Measurements from ENCODE around the gene DIDO1. TPM values are rescaled to one million over a fixed set of nuclear protein-coding genes. Genes with fewer than 3 reads are reported as not detected.

Gene DIDO1
- total and polyA plus RNA-seq, 2 of the 4 experiments (the other 2 are of a cell fraction) = 21.8 to 28.1 TPM

GRCh38 chr20:62940875-62941274, 14.6 kb upstream of the DIDO1 start:
- dilution Hi-C loops (cut with HindIII; ENCODE audit: low sequenced_read_pairs, unreplicated experiment) = no loop called here
- POLR2A ChIA-PET (ENCODE audit: unreplicated experiment) = no interaction called here
- peaks cover 49% of the 10 kb centered on the region for H4K20me1 ChIP-seq (ENCODE audit: insufficient read depth, low read length)

More at GRCh38 chr20:62940875-62941274, 14.6 kb upstream of the DIDO1 start:
- in situ Hi-C loops (cut with MboI; ENCODE audit: low sequenced_read_pairs) (no loop called here), intact Hi-C loops (cut with micrococcal nuclease) (no loop called here)
- no peak overlapping the region for H3K27ac ChIP-seq (ENCODE audit: insufficient read depth, low read length)
- peaks cover 31% of the 10 kb centered on the region for H3K36me3 ChIP-seq (ENCODE audit: control insufficient read depth, insufficient read depth, low read length)
- no peak overlapping the region for H4K5ac ChIP-seq (ENCODE audit: low read depth, low read length)
- H3K56ac ChIP-seq (ENCODE audit: extremely low read depth, insufficient read depth, low read length) = no peak overlapping the region
- H2AFZ ChIP-seq (replicated peaks; ENCODE audit: low read length, poor library complexity) = no peak overlapping the region
- no peak overlapping the region for H2BK20ac ChIP-seq (ENCODE audit: low read depth, low read length)
- no peak overlapping the region for H3K23ac ChIP-seq (ENCODE audit: low read depth, low read length)
- 97% methylated on average over 6 of the region's 8 CpGs; no CpG with 5 or more reads in 1 of the 2 experiments for WGBS, 2 experiments (ENCODE audit: extremely low coverage in 2 of 2, insufficient read length in 1 of 2)
- peaks cover 16 to 72% of the 10 kb centered on the region in 2 experiments for H3K79me1 ChIP-seq (ENCODE audit: low read depth in 1 of 2, low read length in 2 of 2)
- no peak overlapping the region for H3K4me2 ChIP-seq (ENCODE audit: low read depth, low read length)
- TF ChIP-seq POLR2A (IDR thresholded peaks at IDR 0.05; ENCODE audit: low read depth, low read length) (no peak), CTCF (conservative IDR thresholded peaks at IDR 0.05; ENCODE audit: low read depth, low read length) (no peak), FOS (IDR thresholded peaks at IDR 0.05; ENCODE audit: low read depth, low read length) (no peak), MAZ (IDR thresholded peaks at IDR 0.05; ENCODE audit: borderline replicate concordance, low read depth, low read length) (no peak), CHD1 (IDR thresholded peaks at IDR 0.05; ENCODE audit: low read depth, low read length) (no peak), MXI1 (IDR thresholded peaks at IDR 0.05; ENCODE audit: borderline replicate concordance, low read depth, low read length) (no peak), MAFK (IDR thresholded peaks at IDR 0.05; ENCODE audit: low read depth, low read length) (no peak), RCOR1 (IDR thresholded peaks at IDR 0.05; ENCODE audit: insufficient replicate concordance, low read length) (no peak), NFE2L2 (IDR thresholded peaks at IDR 0.05; ENCODE audit: low read depth, low read length) (no peak), RFX5 (IDR thresholded peaks at IDR 0.05; ENCODE audit: low read depth, low read length) (no peak), SMC3 (IDR thresholded peaks at IDR 0.05; ENCODE audit: low read depth, low read length) (no peak), CEBPB (IDR thresholded peaks at IDR 0.05; ENCODE audit: low read depth, low read length) (no peak), BHLHE40 (IDR thresholded peaks at IDR 0.05; ENCODE audit: low read depth, low read length) (no peak), RAD21 (IDR thresholded peaks at IDR 0.05; ENCODE audit: low read length) (no peak)
- TF ChIP-seq, protein P1, sequence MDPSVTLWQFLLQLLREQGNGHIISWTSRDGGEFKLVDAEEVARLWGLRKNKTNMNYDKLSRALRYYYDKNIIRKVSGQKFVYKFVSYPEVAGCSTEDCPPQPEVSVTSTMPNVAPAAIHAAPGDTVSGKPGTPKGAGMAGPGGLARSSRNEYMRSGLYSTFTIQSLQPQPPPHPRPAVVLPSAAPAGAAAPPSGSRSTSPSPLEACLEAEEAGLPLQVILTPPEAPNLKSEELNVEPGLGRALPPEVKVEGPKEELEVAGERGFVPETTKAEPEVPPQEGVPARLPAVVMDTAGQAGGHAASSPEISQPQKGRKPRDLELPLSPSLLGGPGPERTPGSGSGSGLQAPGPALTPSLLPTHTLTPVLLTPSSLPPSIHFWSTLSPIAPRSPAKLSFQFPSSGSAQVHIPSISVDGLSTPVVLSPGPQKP (IDR thresholded peaks at IDR 0.05; ENCODE audit: borderline replicate concordance, low read depth, low read length) = no peak
- TF ChIP-seq, protein P2, sequence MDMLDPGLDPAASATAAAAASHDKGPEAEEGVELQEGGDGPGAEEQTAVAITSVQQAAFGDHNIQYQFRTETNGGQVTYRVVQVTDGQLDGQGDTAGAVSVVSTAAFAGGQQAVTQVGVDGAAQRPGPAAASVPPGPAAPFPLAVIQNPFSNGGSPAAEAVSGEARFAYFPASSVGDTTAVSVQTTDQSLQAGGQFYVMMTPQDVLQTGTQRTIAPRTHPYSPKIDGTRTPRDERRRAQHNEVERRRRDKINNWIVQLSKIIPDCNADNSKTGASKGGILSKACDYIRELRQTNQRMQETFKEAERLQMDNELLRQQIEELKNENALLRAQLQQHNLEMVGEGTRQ (IDR thresholded peaks at IDR 0.05; ENCODE audit: low read depth, low read length) = no peak
- H3K14ac ChIP-seq (replicated peaks; ENCODE audit: low read depth, low read length) = no peak overlapping the region
- no TSS peak for BruUV-seq (replicated peaks)
- no peaks in the 10 kb centered on the region for H3K9me3 ChIP-seq (ENCODE audit: control insufficient read depth, insufficient read depth, low read length)
- DNase-seq (no peak), ATAC-seq (ENCODE audit: low read depth) (no peak)
- H2AK5ac ChIP-seq (ENCODE audit: low read depth, low read length) = no peak overlapping the region
- H3K9me1 ChIP-seq (ENCODE audit: insufficient read depth, low read length) = peaks cover 11% of the 10 kb centered on the region; the same call in 1 of the 2 replicates
- no peak overlapping the region for H3K9ac ChIP-seq (ENCODE audit: low read depth, low read length)
- H2BK15ac ChIP-seq (ENCODE audit: low read depth, low read length) = no peak overlapping the region
- no peak overlapping the region for H2AK9ac ChIP-seq (replicated peaks; ENCODE audit: low read depth, low read length, poor library complexity)
- H3K27me3 ChIP-seq (ENCODE audit: control insufficient read depth, insufficient read depth, low read length) = no peaks in the 10 kb centered on the region
- no peak overlapping the region for H4K8ac ChIP-seq (ENCODE audit: low read depth in 2 of 2, low read length in 2 of 2)
- CTCF ChIA-PET = no interaction called here
- H2BK120ac ChIP-seq (ENCODE audit: low read depth, low read length) = no peak overlapping the region
- H3K4ac ChIP-seq (ENCODE audit: low read depth, low read length) = no peak overlapping the region
- peaks cover 10% of the 10 kb centered on the region for H3K4me1 ChIP-seq (ENCODE audit: control insufficient read depth, insufficient read depth, low read length)
- no peak overlapping the region for H3K18ac ChIP-seq (ENCODE audit: low read depth, low read length)
- no peak overlapping the region for H2BK5ac ChIP-seq (ENCODE audit: low read depth, low read length, poor library complexity, severe bottlenecking)
- H3K4me3 ChIP-seq (ENCODE audit: insufficient read depth, low read depth, low read length) = no peak overlapping the region
- no peak overlapping the region for H4K91ac ChIP-seq (ENCODE audit: insufficient read depth, low read depth, low read length)

Data from IMR-90 (cell line).